PC-9 (cell line): Measurements from ENCODE around the gene SMIM24. TPM values are rescaled to one million over a fixed set of nuclear protein-coding genes. Genes with fewer than 3 reads are reported as not detected.
A peak's percentile ranks its signal among the peaks of the same experiment; 100 is the strongest.

Experiments
- BruUV-seq: library from RNA; stranded (reverse); fragments of 400-500 nt; replicated peaks from 2 replicates; lab custom pipeline; 2021; lab: Mats Ljungman, UMichigan
- CTCF ChIA-PET: fragments of 300-600 bp; sonication (Branson Sonifier 250); formaldehyde crosslinking; loops from one replicate; lab custom pipeline; 2022; ENCODE audit warnings: antibody characterized with exemption; lab: Charles Lee
- POLR2A ChIA-PET: fragments of 300-600 bp; sonication (Branson Sonifier 250); formaldehyde crosslinking; loops from one replicate; lab custom pipeline; 2022; ENCODE audit warnings: antibody characterized with exemption; ENCODE audit not compliant: unreplicated experiment; lab: Charles Lee
- DNase-seq, 2 experiments: peaks; one replicate each; pipeline versions ENCODE4 v3.0.0 to v3.0.0-alpha.2; 2015 to 2022; ENCODE audit warnings: mixed read lengths in 1 of 2
- H2AFZ ChIP-seq: fragments of 200-600 bp; sonication (generic); 2 replicates; pipeline ENCODE4 v1.8.1; 2017; ENCODE audit warnings: antibody characterized with exemption
- H3F3A ChIP-seq: fragments of 200-600 bp; sonication (generic); 2 replicates; pipeline ENCODE4 v1.8.1; 2017; ENCODE audit warnings: antibody characterized with exemption, mild to moderate bottlenecking, low read depth; ENCODE audit not compliant: insufficient read depth
- H3K27ac ChIP-seq: fragments of 200-600 bp; sonication (generic); 2 replicates; pipeline ENCODE4 v1.6.1; 2016; ENCODE audit warnings: mixed run types
- H3K27me3 ChIP-seq: fragments of 200-600 bp; sonication (generic); 2 replicates; pipeline ENCODE4 v1.6.1; 2016; ENCODE audit warnings: low read depth, mixed run types; ENCODE audit not compliant: insufficient read depth
- H3K36me3 ChIP-seq: fragments of 200-600 bp; sonication (generic); 2 replicates; pipeline ENCODE4 v1.6.1; 2016; ENCODE audit warnings: low read depth, mixed run types
- H3K4me1 ChIP-seq: fragments of 200-600 bp; sonication (generic); replicated peaks from 2 replicates; pipeline ENCODE4 v1.6.1; 2016; ENCODE audit warnings: mixed run types; ENCODE audit not compliant: insufficient read depth
- H3K4me2 ChIP-seq: fragments of 200-600 bp; sonication (generic); 2 replicates; pipeline ENCODE4 v1.6.1; 2017; ENCODE audit warnings: mixed run types
- H3K4me3 ChIP-seq: fragments of 200-600 bp; sonication (generic); 2 replicates; pipeline ENCODE4 v1.6.1; 2016; ENCODE audit warnings: mixed run types
- H3K79me2 ChIP-seq: fragments of 200-600 bp; sonication (generic); 2 replicates; pipeline ENCODE4 v1.6.1; 2017; ENCODE audit warnings: low read depth, mixed run types
- H3K9me2 ChIP-seq: fragments of 200-600 bp; sonication (generic); 2 replicates; pipeline ENCODE4 v1.8.1; 2017; ENCODE audit warnings: mild to moderate bottlenecking; ENCODE audit not compliant: insufficient read depth
- H3K9me3 ChIP-seq: fragments of 200-600 bp; sonication (generic); 2 replicates; pipeline ENCODE4 v1.8.1; 2016; ENCODE audit warnings: low read depth; ENCODE audit not compliant: insufficient read depth
- H4K20me1 ChIP-seq: fragments of 200-600 bp; sonication (generic); 2 replicates; pipeline ENCODE4 v1.8.1; 2017; ENCODE audit not compliant: insufficient read depth
- CTCF ChIP-seq: fragments of 200-600 bp; sonication (generic); conservative IDR thresholded peaks from 2 replicates; pipeline ENCODE4 v1.6.1; 2017; ENCODE audit warnings: mixed run types, antibody characterized with exemption, mild to moderate bottlenecking, moderate library complexity
- EZH2 ChIP-seq: fragments of 200-600 bp; sonication (generic); IDR thresholded peaks from 2 replicates; pipeline ENCODE4 v1.8.0; 2017; ENCODE audit warnings: antibody characterized with exemption, low read depth
- intact Hi-C: fragments of 100-400 bp; cut with micrococcal nuclease; formaldehyde crosslinking; loops from one replicate; pipeline ENCODE4 v1.10.0; 2022; ENCODE audit not compliant: unreplicated experiment
- total RNA-seq: library from RNA; stranded (reverse); gene quantifications from 2 replicates; pipeline ENCODE4 v1.2.3, GENCODE V29; 2021

The SMIM24 gene
- total RNA-seq, 1 experiment from 2014 or later = not detected

GRCh38 chr19:3517638-3518037, 37.3 kb upstream of the SMIM24 start:
- intact Hi-C loops = no loop called here
- Histone ChIP-seq H3K27me3 (no peaks in the 10 kb centered on the region), H3K4me1 (no peaks in the 10 kb centered on the region), H3K4me2 (no peak overlapping the region), H3K27ac (no peak overlapping the region), H2AFZ (no peak overlapping the region), H3K79me2 (peaks cover 27% of the 10 kb centered on the region; the same call in 1 of the 2 replicates), H3K36me3 (no peaks in the 10 kb centered on the region), H3F3A (no peaks in the 10 kb centered on the region), H4K20me1 (peaks cover 9% of the 10 kb centered on the region; the same call in 1 of the 2 replicates), H3K9me2 (no peaks in the 10 kb centered on the region), H3K9me3 (no peaks in the 10 kb centered on the region), H3K4me3 (no peak overlapping the region)
- ChIA-PET POLR2A (no interaction called here), CTCF (no interaction called here)
- no peak for DNase-seq
- TF ChIP-seq EZH2 = no peak
- no peak for TF ChIP-seq CTCF
- BruUV-seq = no TSS peak

GRCh38 chr19:3516675-3517207, 36.4 kb upstream of the SMIM24 start:
- peaks cover 15% of the 10 kb centered on the region; the same call in 1 of the 2 replicates for H4K20me1 ChIP-seq
- CTCF ChIA-PET = no interaction called here
- no peaks in the 10 kb centered on the region for H3K36me3 ChIP-seq
- no peak overlapping the region for H2AFZ ChIP-seq
- no peak overlapping the region for H3K4me3 ChIP-seq
- POLR2A ChIA-PET = no interaction called here
- no peak overlapping the region for H3K27ac ChIP-seq
- no peaks in the 10 kb centered on the region for H3K9me2 ChIP-seq
- no peaks in the 10 kb centered on the region for H3K4me1 ChIP-seq
- H3K79me2 ChIP-seq = peaks cover 34% of the 10 kb centered on the region; the same call in 1 of the 2 replicates
- H3K27me3 ChIP-seq = no peaks in the 10 kb centered on the region
- H3K4me2 ChIP-seq = no peak overlapping the region
- intact Hi-C loops = no loop called here
- H3K9me3 ChIP-seq = no peaks in the 10 kb centered on the region
- TF ChIP-seq CTCF = no peak
- TF ChIP-seq EZH2 = no peak
- H3F3A ChIP-seq = no peaks in the 10 kb centered on the region
- no TSS peak for BruUV-seq
- DNase-seq = peak in 1 of 2 experiments; percentile 47

- Histone ChIP-seq H3K27me3 (no peaks in the 10 kb centered on the region), H3K4me3 (no peak overlapping the region), H3K36me3 (no peaks in the 10 kb centered on the region), H2AFZ (no peak overlapping the region), H3K4me1 (no peaks in the 10 kb centered on the region), H4K20me1 (peaks cover 15% of the 10 kb centered on the region; the same call in 1 of the 2 replicates), H3K9me3 (no peaks in the 10 kb centered on the region), H3K4me2 (no peak overlapping the region), H3F3A (no peaks in the 10 kb centered on the region), H3K27ac (no peak overlapping the region), H3K9me2 (no peaks in the 10 kb centered on the region), H3K79me2 (peaks cover 41% of the 10 kb centered on the region; the same call in 1 of the 2 replicates)
- ChIA-PET CTCF (no interaction called here), POLR2A (no interaction called here)
- no peak for TF ChIP-seq EZH2
- TF ChIP-seq CTCF = no peak
- no TSS peak for BruUV-seq
- no peak for DNase-seq
- intact Hi-C loops = no loop called here
Observed at GRCh38 chr19:3515891-3516422, 35.6 kb upstream of the SMIM24 start.
